SJCRH30 (cell line): ENCODE results near the gene USE1. TPM values are rescaled to one million over a fixed set of nuclear protein-coding genes. Genes with fewer than 3 reads are reported as not detected.

Experiments used
- DNase-seq, 2 experiments: peaks; one replicate each; pipeline ENCODE4 v3.0.0-alpha.2; 2015 to 2020
- H3K27ac ChIP-seq: fragments of 250-450 bp; sonication (Bioruptor Pico); 2 replicates; pipeline ENCODE4 v1.5.1; 2020; ENCODE audit warnings: mild to moderate bottlenecking, moderate library complexity
- H3K27me3 ChIP-seq: fragments of 250-450 bp; sonication (Bioruptor Pico); 2 replicates; pipeline ENCODE4 v1.5.1; 2020; ENCODE audit warnings: mild to moderate bottlenecking, moderate library complexity
- H3K36me3 ChIP-seq: fragments of 250-450 bp; sonication (Bioruptor Pico); 2 replicates; pipeline ENCODE4 v1.5.1; 2020; ENCODE audit warnings: mild to moderate bottlenecking, moderate library complexity
- H3K4me1 ChIP-seq: fragments of 250-450 bp; sonication (Bioruptor Pico); 2 replicates; pipeline ENCODE4 v1.5.1; 2020; ENCODE audit warnings: mild to moderate bottlenecking, moderate library complexity
- H3K4me3 ChIP-seq: fragments of 250-450 bp; sonication (Bioruptor Pico); 2 replicates; pipeline ENCODE4 v1.5.1; 2020; ENCODE audit warnings: mild to moderate bottlenecking, moderate library complexity
- H3K9me3 ChIP-seq: fragments of 250-450 bp; sonication (Bioruptor Pico); replicated peaks from 2 replicates; pipeline ENCODE4 v1.5.1; 2020; ENCODE audit warnings: mild to moderate bottlenecking, moderate library complexity
- total RNA-seq: library from RNA; depleted of rRNA; stranded (reverse); fragments of >200 nt; shearing (Covaris generic); gene quantifications from 2 replicates; pipeline ENCODE4 v1.2.3, GENCODE V29; 2014

Gene USE1
- total RNA-seq, 1 experiment from 2014 or later, result 9.9 TPM

- no peaks in the 10 kb centered on the region for H3K36me3 ChIP-seq
- no peak overlapping the region for H3K27ac ChIP-seq
- peaks cover 9% of the 10 kb centered on the region; the same call in 1 of the 2 replicates for H3K27me3 ChIP-seq
- peaks cover 8% of the 10 kb centered on the region for H3K4me1 ChIP-seq
- H3K4me3 ChIP-seq, result no peak overlapping the region
- DNase-seq, result no peak
- peaks cover 9% of the 10 kb centered on the region for H3K9me3 ChIP-seq
These were observed 39.5 kb downstream of the USE1 start for GRCh38 chr19:17254636-17255035.

GRCh38 chr19:17255150-17255621 is 40.0 kb downstream of the USE1 start:
- Histone ChIP-seq H3K36me3 (no peaks in the 10 kb centered on the region), H3K9me3 (peaks cover 15% of the 10 kb centered on the region), H3K4me3 (no peak overlapping the region), H3K27me3 (peaks cover 9% of the 10 kb centered on the region; the same call in 1 of the 2 replicates), H3K27ac (no peak overlapping the region), H3K4me1 (peaks cover 4% of the 10 kb centered on the region; the same call in 1 of the 2 replicates)
- DNase-seq, result peak; percentile 64 to 65

GRCh38 chr19:17256130-17256529 is 41.0 kb downstream of the USE1 start:
- Histone ChIP-seq H3K4me1 (peaks cover 4% of the 10 kb centered on the region; the same call in 1 of the 2 replicates), H3K27me3 (peaks cover 9% of the 10 kb centered on the region; the same call in 1 of the 2 replicates), H3K9me3 (peaks cover 16% of the 10 kb centered on the region), H3K36me3 (no peaks in the 10 kb centered on the region), H3K27ac (no peak overlapping the region), H3K4me3 (no peak overlapping the region)
- no peak for DNase-seq

GRCh38 chr19:17259118-17259780 is 44.1 kb downstream of the USE1 start:
- Histone ChIP-seq H3K36me3 (no peaks in the 10 kb centered on the region), H3K4me3 (no peak overlapping the region), H3K27ac (no peak overlapping the region), H3K9me3 (peaks cover 16% of the 10 kb centered on the region), H3K4me1 (peaks cover 4% of the 10 kb centered on the region; the same call in 1 of the 2 replicates), H3K27me3 (peaks cover 6% of the 10 kb centered on the region; the same call in 1 of the 2 replicates)
- peak in 1 of 2 experiments; percentile 46 for DNase-seq

GRCh38 chr19:17259934-17260333 is 44.8 kb downstream of the USE1 start:
- DNase-seq, result no peak
- H3K4me1 ChIP-seq, result peaks cover 4% of the 10 kb centered on the region; the same call in 1 of the 2 replicates
- no peak overlapping the region for H3K4me3 ChIP-seq
- peaks cover 6% of the 10 kb centered on the region; the same call in 1 of the 2 replicates for H3K27me3 ChIP-seq
- no peaks in the 10 kb centered on the region for H3K36me3 ChIP-seq
- no peak overlapping the region for H3K27ac ChIP-seq
- peaks cover 16% of the 10 kb centered on the region for H3K9me3 ChIP-seq

- H3K4me1 ChIP-seq, result no peaks in the 10 kb centered on the region
- H3K27ac ChIP-seq, result no peak overlapping the region
- peak; percentile 87 to 93 for DNase-seq
- H3K9me3 ChIP-seq, result peaks cover 16% of the 10 kb centered on the region
- H3K36me3 ChIP-seq, result no peaks in the 10 kb centered on the region
- H3K4me3 ChIP-seq, result no peak overlapping the region
- H3K27me3 ChIP-seq, result 0 out of 2 replicates have a peak, but pooled peaks cover under 1% of the 10 kb centered on the region
These were observed 45.7 kb downstream of the USE1 start for GRCh38 chr19:17260842-17261325.

GRCh38 chr19:17262557-17262956 is 47.4 kb downstream of the USE1 start:
- Histone ChIP-seq H3K4me1 (no peaks in the 10 kb centered on the region), H3K4me3 (no peak overlapping the region), H3K27ac (no peak overlapping the region), H3K27me3 (no peaks in the 10 kb centered on the region), H3K9me3 (peaks cover 16% of the 10 kb centered on the region), H3K36me3 (no peaks in the 10 kb centered on the region)
- no peak for DNase-seq

GRCh38 chr19:17263712-17264640 is 48.8 kb downstream of the USE1 start:
- Histone ChIP-seq H3K36me3 (no peaks in the 10 kb centered on the region), H3K27ac (no peak overlapping the region), H3K4me3 (no peak overlapping the region), H3K9me3 (peaks cover 13% of the 10 kb centered on the region), H3K27me3 (no peaks in the 10 kb centered on the region), H3K4me1 (no peaks in the 10 kb centered on the region)
- DNase-seq, result no peak

- no peaks in the 10 kb centered on the region for H3K27me3 ChIP-seq
- no peak for DNase-seq
- no peak within 1 kb of the TSS for H3K27ac ChIP-seq
- H3K9me3 ChIP-seq, result peaks cover 7% of the 10 kb centered on the region
- H3K4me1 ChIP-seq, result no peaks in the 10 kb centered on the region
- no peak within 1 kb of the TSS for H3K4me3 ChIP-seq
- H3K36me3 ChIP-seq, result peaks cover 3% of the 10 kb centered on the region; the same call in 1 of the 2 replicates
These were observed 49.5 kb downstream of the USE1 start, which contains the start of gene USHBP1 for GRCh38 chr19:17264641-17264979. Gene USHBP1 (minus strand): TSS chr19:17264745. CDS start chr19:17264299, 446 bp downstream.

GRCh38 chr19:17266026-17266425 is 50.9 kb downstream of the USE1 start:
- Histone ChIP-seq H3K9me3 (no peaks in the 10 kb centered on the region), H3K36me3 (peaks cover 4% of the 10 kb centered on the region), H3K27me3 (no peaks in the 10 kb centered on the region), H3K4me1 (no peaks in the 10 kb centered on the region), H3K27ac (no peak overlapping the region), H3K4me3 (no peak overlapping the region)
- DNase-seq, result no peak

GRCh38 chr19:17266589-17266974 is 51.4 kb downstream of the USE1 start:
- DNase-seq, result no peak
- Histone ChIP-seq H3K9me3 (no peaks in the 10 kb centered on the region), H3K4me1 (no peaks in the 10 kb centered on the region), H3K36me3 (peaks cover 9% of the 10 kb centered on the region), H3K27me3 (no peaks in the 10 kb centered on the region), H3K27ac (no peak overlapping the region), H3K4me3 (no peak overlapping the region)

GRCh38 chr19:17266975-17267788 is 52.0 kb downstream of the USE1 start, which contains the start of gene BABAM1:
Gene BABAM1 (plus strand): TSS chr19:17267443. CDS start chr19:17268807, 1,364 bp downstream.
- peak; percentile 99 to 100 for DNase-seq
- peak within 1 kb of the TSS; percentile 49 for H3K27ac ChIP-seq
- H3K4me3 ChIP-seq, result peak within 1 kb of the TSS; percentile 74
- no peaks in the 10 kb centered on the region for H3K27me3 ChIP-seq
- peaks cover 10% of the 10 kb centered on the region for H3K36me3 ChIP-seq
- no peaks in the 10 kb centered on the region for H3K9me3 ChIP-seq
- H3K4me1 ChIP-seq, result no peaks in the 10 kb centered on the region

- no peaks in the 10 kb centered on the region for H3K4me1 ChIP-seq
- no peak overlapping the region; the same call in 1 of the 2 replicates for H3K27ac ChIP-seq
- DNase-seq, result no peak
- H3K36me3 ChIP-seq, result peaks cover 15% of the 10 kb centered on the region
- no peaks in the 10 kb centered on the region for H3K27me3 ChIP-seq
- H3K9me3 ChIP-seq, result no peaks in the 10 kb centered on the region
- H3K4me3 ChIP-seq, result no peak overlapping the region
These were observed 53.6 kb downstream of the USE1 start for GRCh38 chr19:17268754-17269153.
